ENCODE data around the gene CHRNA7.

CHRNA7 gene

GRCh38 chr15:32120577-32121383, 90.5 kb downstream of the CHRNA7 start:
- Histone ChIP-seq H3K27me3 (ENCODE audit: insufficient read depth, low read length) (no peaks in the 10 kb centered on the region), H2AFZ (ENCODE audit: insufficient read depth, low read length, poor library complexity) (no peak overlapping the region), H3K4me1 (ENCODE audit: control insufficient read depth in 1 of 2, insufficient read depth in 2 of 2, low read length in 2 of 2) (peaks cover 6 to 7% of the 10 kb centered on the region in 2 experiments), H2BK5ac (ENCODE audit: low read depth, low read length, poor library complexity) (no peak overlapping the region), H3K9me3 (ENCODE audit: insufficient read depth, low read depth, low read length) (no peaks in the 10 kb centered on the region), H4K12ac (ENCODE audit: low read depth, low read length) (no peak overlapping the region), H3K23ac (ENCODE audit: low read length) (no peak overlapping the region), H2AK5ac (ENCODE audit: low read length) (no peak overlapping the region), H3K27ac (ENCODE audit: low read depth, low read length) (no peak overlapping the region), H4K91ac (ENCODE audit: low read depth, low read length) (no peak overlapping the region), H2BK12ac (ENCODE audit: low read length) (no peak overlapping the region), H3K79me1 (ENCODE audit: low read length) (no peaks in the 10 kb centered on the region), H3K4me3 (ENCODE audit: low read depth, low read length) (no peak overlapping the region), H3K4me2 (ENCODE audit: low read length) (no peak overlapping the region), H3K4ac (ENCODE audit: low read depth, low read length) (no peak overlapping the region), H3K9ac (ENCODE audit: low read length) (no peak overlapping the region), H3K79me2 (ENCODE audit: control insufficient read depth, insufficient read depth, low read length, poor library complexity) (peaks cover 2% of the 10 kb centered on the region), H3K18ac (ENCODE audit: low read length) (no peak overlapping the region), H2BK120ac (ENCODE audit: insufficient read depth, low read length, poor library complexity) (no peak overlapping the region), H3K14ac (ENCODE audit: low read length) (no peak overlapping the region), H4K8ac (ENCODE audit: low read depth, low read length) (no peak overlapping the region), H3K36me3 (ENCODE audit: control insufficient read depth in 1 of 2, insufficient read depth in 2 of 2, low read length in 2 of 2) (no peaks in the 10 kb centered on the region)
- no CpG with 5 or more reads among the region's 23 CpGs for WGBS (ENCODE audit: extremely low coverage, insufficient coverage, insufficient read length)
- no peak for DNase-seq

- no peak overlapping the region for H2BK12ac ChIP-seq (ENCODE audit: low read length)
- no peak overlapping the region for H3K27ac ChIP-seq (ENCODE audit: low read depth, low read length)
- H3K4me3 ChIP-seq (ENCODE audit: low read depth, low read length) = no peak overlapping the region
- H3K79me1 ChIP-seq (ENCODE audit: low read length) = no peaks in the 10 kb centered on the region
- peaks cover 6 to 7% of the 10 kb centered on the region in 2 experiments for H3K4me1 ChIP-seq (ENCODE audit: control insufficient read depth in 1 of 2, insufficient read depth in 2 of 2, low read length in 2 of 2)
- no peak overlapping the region for H2AK5ac ChIP-seq (ENCODE audit: low read length)
- H3K36me3 ChIP-seq (ENCODE audit: control insufficient read depth in 1 of 2, insufficient read depth in 2 of 2, low read length in 2 of 2) = no peaks in the 10 kb centered on the region
- no peaks in the 10 kb centered on the region for H3K9me3 ChIP-seq (ENCODE audit: insufficient read depth, low read depth, low read length)
- no peak overlapping the region for H4K91ac ChIP-seq (ENCODE audit: low read depth, low read length)
- no CpG with 5 or more reads among the region's 6 CpGs for WGBS (ENCODE audit: extremely low coverage, insufficient coverage, insufficient read length)
- H2BK5ac ChIP-seq (ENCODE audit: low read depth, low read length, poor library complexity) = no peak overlapping the region
- peaks cover 2% of the 10 kb centered on the region for H3K79me2 ChIP-seq (ENCODE audit: control insufficient read depth, insufficient read depth, low read length, poor library complexity)
- no peak overlapping the region for H2AFZ ChIP-seq (ENCODE audit: insufficient read depth, low read length, poor library complexity)
- no peak overlapping the region for H3K14ac ChIP-seq (ENCODE audit: low read length)
- H3K9ac ChIP-seq (ENCODE audit: low read length) = no peak overlapping the region
- no peak overlapping the region for H4K8ac ChIP-seq (ENCODE audit: low read depth, low read length)
- H3K4me2 ChIP-seq (ENCODE audit: low read length) = no peak overlapping the region
- H4K12ac ChIP-seq (ENCODE audit: low read depth, low read length) = no peak overlapping the region
- H3K23ac ChIP-seq (ENCODE audit: low read length) = no peak overlapping the region
- H2BK120ac ChIP-seq (ENCODE audit: insufficient read depth, low read length, poor library complexity) = no peak overlapping the region
- no peak for DNase-seq
- no peaks in the 10 kb centered on the region for H3K27me3 ChIP-seq (ENCODE audit: insufficient read depth, low read length)
- H3K18ac ChIP-seq (ENCODE audit: low read length) = no peak overlapping the region
- no peak overlapping the region for H3K4ac ChIP-seq (ENCODE audit: low read depth, low read length)
These were observed 91.0 kb downstream of the CHRNA7 start for GRCh38 chr15:32121384-32121695.

GRCh38 chr15:32122013-32122412, 91.7 kb downstream of the CHRNA7 start:
- Histone ChIP-seq H3K4me2 (ENCODE audit: low read length) (no peak overlapping the region), H2AK5ac (ENCODE audit: low read length) (no peak overlapping the region), H3K79me2 (ENCODE audit: control insufficient read depth, insufficient read depth, low read length, poor library complexity) (peaks cover 2% of the 10 kb centered on the region), H3K36me3 (ENCODE audit: control insufficient read depth in 1 of 2, insufficient read depth in 2 of 2, low read length in 2 of 2) (no peaks in the 10 kb centered on the region), H3K4me1 (ENCODE audit: control insufficient read depth in 1 of 2, insufficient read depth in 2 of 2, low read length in 2 of 2) (peaks cover 6 to 7% of the 10 kb centered on the region in 2 experiments), H3K27me3 (ENCODE audit: insufficient read depth, low read length) (no peaks in the 10 kb centered on the region), H3K14ac (ENCODE audit: low read length) (no peak overlapping the region), H2BK12ac (ENCODE audit: low read length) (no peak overlapping the region), H4K8ac (ENCODE audit: low read depth, low read length) (no peak overlapping the region), H3K9me3 (ENCODE audit: insufficient read depth, low read depth, low read length) (no peaks in the 10 kb centered on the region), H4K91ac (ENCODE audit: low read depth, low read length) (no peak overlapping the region), H3K23ac (ENCODE audit: low read length) (no peak overlapping the region), H3K9ac (ENCODE audit: low read length) (no peak overlapping the region), H3K79me1 (ENCODE audit: low read length) (no peaks in the 10 kb centered on the region), H3K18ac (ENCODE audit: low read length) (no peak overlapping the region), H3K27ac (ENCODE audit: low read depth, low read length) (no peak overlapping the region), H2BK120ac (ENCODE audit: insufficient read depth, low read length, poor library complexity) (no peak overlapping the region), H2AFZ (ENCODE audit: insufficient read depth, low read length, poor library complexity) (no peak overlapping the region), H3K4me3 (ENCODE audit: low read depth, low read length) (no peak overlapping the region), H2BK5ac (ENCODE audit: low read depth, low read length, poor library complexity) (no peak overlapping the region), H4K12ac (ENCODE audit: low read depth, low read length) (no peak overlapping the region), H3K4ac (ENCODE audit: low read depth, low read length) (no peak overlapping the region)
- WGBS (ENCODE audit: extremely low coverage, insufficient coverage, insufficient read length) = no CpG with 5 or more reads among the region's 4 CpGs
- no peak for DNase-seq

GRCh38 chr15:32123473-32123872, 93.2 kb downstream of the CHRNA7 start:
- no peak for DNase-seq
- Histone ChIP-seq H2AFZ (ENCODE audit: insufficient read depth, low read length, poor library complexity) (no peak overlapping the region), H3K14ac (ENCODE audit: low read length) (no peak overlapping the region), H3K18ac (ENCODE audit: low read length) (no peak overlapping the region), H3K4me2 (ENCODE audit: low read length) (no peak overlapping the region), H3K9me3 (ENCODE audit: insufficient read depth, low read depth, low read length) (no peaks in the 10 kb centered on the region), H4K8ac (ENCODE audit: low read depth, low read length) (no peak overlapping the region), H3K23ac (ENCODE audit: low read length) (no peak overlapping the region), H3K4me3 (ENCODE audit: low read depth, low read length) (no peak overlapping the region), H3K79me2 (ENCODE audit: control insufficient read depth, insufficient read depth, low read length, poor library complexity) (peaks cover 2% of the 10 kb centered on the region), H4K12ac (ENCODE audit: low read depth, low read length) (no peak overlapping the region), H3K79me1 (ENCODE audit: low read length) (no peaks in the 10 kb centered on the region), H3K4ac (ENCODE audit: low read depth, low read length) (no peak overlapping the region), H2BK120ac (ENCODE audit: insufficient read depth, low read length, poor library complexity) (no peak overlapping the region), H3K27ac (ENCODE audit: low read depth, low read length) (no peak overlapping the region), H3K27me3 (ENCODE audit: insufficient read depth, low read length) (no peaks in the 10 kb centered on the region), H2BK5ac (ENCODE audit: low read depth, low read length, poor library complexity) (no peak overlapping the region), H3K9ac (ENCODE audit: low read length) (no peak overlapping the region), H2AK5ac (ENCODE audit: low read length) (no peak overlapping the region), H4K91ac (ENCODE audit: low read depth, low read length) (no peak overlapping the region), H2BK12ac (ENCODE audit: low read length) (no peak overlapping the region), H3K36me3 (ENCODE audit: control insufficient read depth in 1 of 2, insufficient read depth in 2 of 2, low read length in 2 of 2) (no peaks in the 10 kb centered on the region), H3K4me1 (ENCODE audit: control insufficient read depth in 1 of 2, insufficient read depth in 2 of 2, low read length in 2 of 2) (peaks cover 6 to 7% of the 10 kb centered on the region in 2 experiments)
- no CpG with 5 or more reads among the region's 3 CpGs for WGBS (ENCODE audit: extremely low coverage, insufficient coverage, insufficient read length)

Measured in trophoblast cell (in vitro differentiated cells and primary cell).